Measurements from ENCODE around the gene MYL6.
"Not testable (repeated sequence)": the region's sequence is repeated elsewhere in the genome, so short reads cannot be mapped to it uniquely, and the experiment has no call there.

MYL6 gene

DNA sequence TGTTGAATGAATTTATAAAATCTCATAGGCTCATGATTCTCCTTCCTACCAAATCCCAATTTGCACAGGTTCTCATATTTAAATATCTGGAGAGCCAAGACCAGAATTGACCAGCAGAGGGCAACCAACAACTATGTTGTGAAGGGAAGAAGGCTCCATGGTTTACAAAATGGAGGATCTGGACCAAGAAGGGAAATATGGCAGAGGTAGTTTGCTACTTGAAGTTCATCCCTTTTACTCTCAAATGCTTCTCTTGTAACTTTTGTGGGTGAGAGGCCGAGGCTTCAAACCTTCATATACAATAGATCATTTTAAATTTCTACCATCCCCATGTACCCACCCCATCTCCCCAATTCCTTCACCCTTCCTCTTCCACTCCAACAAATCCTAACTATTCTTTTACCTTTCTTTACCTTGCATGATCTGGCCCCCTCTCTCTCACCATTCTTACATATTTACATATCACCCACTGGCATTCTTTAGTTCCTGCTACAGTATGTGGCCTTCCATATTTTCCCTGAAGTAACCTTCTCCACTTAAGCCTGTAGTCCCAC, 34.9 kb downstream of the MYL6 start:
- peak; percentile 93 for DNase-seq

DNA sequence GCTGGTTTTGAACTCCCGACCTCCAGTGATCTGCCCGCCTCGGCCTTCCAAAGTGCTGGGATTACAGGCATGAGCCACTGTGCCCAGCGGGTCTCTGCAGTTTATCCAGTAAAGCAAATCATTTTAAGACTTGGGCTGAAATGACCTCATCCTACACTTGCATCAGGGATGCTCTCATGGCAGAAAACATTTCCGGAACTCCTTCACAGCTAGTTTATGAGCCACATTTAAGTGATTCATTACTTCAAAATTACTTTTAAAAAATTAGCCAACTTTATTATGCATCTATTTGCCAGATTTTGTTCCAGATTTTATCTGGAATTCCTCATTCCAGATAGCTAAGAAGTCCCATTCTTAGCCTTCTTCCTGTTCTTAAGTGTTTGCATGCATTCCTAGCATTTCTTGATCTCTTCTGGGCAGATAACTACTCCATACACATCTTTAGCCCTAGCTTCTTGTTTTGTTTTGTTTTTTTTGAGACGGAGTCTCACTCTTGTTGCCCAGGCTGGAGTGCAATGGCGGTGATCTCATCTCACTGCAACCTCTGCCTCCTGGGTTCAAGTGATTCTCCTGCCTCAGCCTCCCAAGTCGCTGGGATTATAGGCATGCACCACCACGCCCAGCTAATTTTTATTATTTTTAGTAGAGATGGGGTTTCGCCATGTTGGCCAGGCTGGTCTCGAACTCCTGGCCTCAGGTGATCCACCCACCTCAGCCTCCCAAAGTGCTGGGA, 38.8 kb downstream of the MYL6 start:
- not testable (repeated sequence) for DNase-seq

DNA sequence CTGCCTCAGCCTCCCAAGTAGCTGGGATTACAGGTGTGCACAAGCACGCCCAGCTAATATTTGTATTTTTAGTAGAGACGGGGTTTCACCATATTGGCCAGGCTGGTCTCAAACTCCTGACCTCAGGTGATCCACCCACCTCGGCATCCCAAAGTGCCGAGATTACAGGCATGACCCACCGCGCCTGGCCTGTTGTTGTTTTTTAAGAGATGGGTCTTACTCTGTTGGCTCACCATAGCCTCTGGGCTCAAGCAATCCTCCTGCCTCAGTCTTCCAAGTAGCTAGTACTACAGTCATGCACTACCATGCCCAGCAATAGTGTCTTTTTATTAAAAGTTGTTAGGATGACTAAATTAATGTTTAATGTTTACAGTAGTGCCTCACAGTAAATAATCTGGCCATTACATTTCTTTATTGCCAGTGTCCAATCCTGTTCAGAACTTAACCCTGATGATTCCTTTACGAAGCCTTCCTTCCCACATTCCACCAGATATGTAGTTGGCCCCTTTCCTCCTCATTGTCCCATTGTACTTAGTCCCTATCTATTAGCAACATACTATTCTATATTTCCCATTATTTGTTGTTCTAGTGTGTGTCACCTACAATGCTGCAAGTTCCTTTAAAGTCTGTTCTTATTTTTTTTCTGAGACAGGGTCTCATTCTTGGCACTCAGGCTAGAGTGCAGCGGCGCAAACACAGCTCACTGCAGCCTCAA, 39.9 kb downstream of the MYL6 start:
- DNase-seq: no peak

DNA sequence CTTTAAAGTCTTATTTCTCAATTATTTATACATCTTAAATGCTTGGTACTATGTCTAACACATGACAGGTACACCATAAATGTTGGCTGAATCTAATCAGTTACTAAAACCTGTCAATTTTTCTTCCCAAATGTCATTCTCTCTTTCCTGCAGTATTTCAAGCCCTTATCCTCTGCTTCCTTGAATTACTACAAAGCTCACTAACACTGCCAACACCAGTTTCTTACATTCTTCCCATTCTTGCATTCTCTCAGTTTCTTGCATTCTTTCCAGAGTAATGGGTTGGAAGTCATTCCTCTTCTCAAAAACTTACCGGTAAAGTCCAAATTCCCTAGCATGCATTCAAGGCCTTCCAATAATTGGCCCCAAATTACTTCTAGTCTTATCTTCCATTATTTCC, 40.7 kb downstream of the MYL6 start:
- no peak for DNase-seq

DNA sequence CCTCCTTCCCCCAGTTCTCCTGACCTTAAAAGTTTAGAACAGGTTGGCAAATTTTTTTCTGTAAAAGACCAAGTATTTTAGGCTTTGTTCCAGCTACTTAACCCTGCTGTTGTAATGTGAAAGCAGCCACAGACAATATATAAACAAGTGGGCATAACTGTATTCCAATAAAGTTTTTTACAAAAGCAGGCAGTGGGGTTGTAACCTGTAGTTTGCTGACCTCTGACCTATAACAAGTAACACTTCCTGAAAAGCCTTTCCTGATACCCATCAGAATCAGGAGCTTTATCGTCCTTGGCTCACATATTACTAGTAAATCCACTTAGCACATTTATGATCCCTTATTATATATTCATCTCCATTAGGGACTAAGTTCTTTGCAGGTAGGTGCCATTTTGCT, 44.2 kb downstream of the MYL6 start:
- no peak for DNase-seq

DNA sequence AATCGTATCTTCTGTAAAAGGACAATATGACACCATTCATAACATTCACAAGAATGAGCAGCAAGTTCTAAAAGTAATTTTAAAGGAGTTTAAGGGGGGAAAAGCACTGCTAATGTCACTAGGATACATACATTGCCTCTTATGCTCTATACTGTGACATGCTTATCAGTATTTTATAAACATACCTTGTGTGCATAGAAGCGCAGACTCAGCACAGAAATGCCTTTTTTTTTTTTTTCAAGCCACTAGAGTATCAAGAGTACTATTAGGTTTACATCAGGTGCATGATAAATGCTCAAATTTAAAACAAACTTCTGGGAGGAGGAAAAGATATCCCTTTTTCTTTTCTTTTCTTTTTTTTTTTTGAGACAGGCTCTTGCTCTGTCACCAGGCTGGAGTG, 44.7 kb downstream of the MYL6 start:
- no peak for DNase-seq

DNA sequence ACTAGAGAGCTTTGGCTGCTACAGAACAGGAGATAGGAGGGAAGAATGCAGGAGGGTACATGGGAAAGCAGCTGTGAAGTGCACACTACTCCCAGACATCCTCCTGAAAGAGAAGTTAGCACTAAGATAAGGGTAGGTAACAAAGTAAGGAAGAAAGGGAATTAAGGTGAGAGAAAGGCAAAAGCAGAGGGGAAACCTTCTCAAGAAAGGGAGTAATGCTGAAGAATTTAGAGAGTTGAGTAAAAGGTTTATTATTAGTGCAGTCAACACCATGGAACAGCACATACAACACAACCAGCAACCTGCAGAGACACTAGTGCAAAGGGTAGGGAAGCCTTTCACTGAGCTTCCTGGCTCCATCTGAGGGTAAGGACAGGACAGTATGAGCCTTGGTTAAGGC, 46.1 kb downstream of the MYL6 start:
- no peak for DNase-seq

DNA sequence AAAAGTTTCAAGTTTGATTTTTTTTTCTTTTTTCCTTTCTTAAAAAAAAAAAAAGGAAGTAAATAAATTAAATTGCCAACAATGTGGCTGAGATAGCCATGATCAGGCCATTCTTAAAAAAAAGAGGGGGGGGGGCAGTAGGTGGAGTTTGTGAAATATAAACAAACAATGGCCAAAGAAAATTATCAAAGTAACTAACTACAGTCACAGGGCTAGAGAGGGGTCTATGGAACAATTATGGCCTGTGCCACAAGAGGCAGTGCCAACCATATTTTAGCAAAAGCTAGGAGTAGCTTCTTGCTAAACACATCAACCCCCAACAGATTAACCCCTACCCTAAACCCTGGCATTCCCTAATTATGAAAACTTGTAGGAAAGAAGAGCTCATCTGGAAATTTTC, 47.3 kb downstream of the MYL6 start:
- no peak for DNase-seq

DNA sequence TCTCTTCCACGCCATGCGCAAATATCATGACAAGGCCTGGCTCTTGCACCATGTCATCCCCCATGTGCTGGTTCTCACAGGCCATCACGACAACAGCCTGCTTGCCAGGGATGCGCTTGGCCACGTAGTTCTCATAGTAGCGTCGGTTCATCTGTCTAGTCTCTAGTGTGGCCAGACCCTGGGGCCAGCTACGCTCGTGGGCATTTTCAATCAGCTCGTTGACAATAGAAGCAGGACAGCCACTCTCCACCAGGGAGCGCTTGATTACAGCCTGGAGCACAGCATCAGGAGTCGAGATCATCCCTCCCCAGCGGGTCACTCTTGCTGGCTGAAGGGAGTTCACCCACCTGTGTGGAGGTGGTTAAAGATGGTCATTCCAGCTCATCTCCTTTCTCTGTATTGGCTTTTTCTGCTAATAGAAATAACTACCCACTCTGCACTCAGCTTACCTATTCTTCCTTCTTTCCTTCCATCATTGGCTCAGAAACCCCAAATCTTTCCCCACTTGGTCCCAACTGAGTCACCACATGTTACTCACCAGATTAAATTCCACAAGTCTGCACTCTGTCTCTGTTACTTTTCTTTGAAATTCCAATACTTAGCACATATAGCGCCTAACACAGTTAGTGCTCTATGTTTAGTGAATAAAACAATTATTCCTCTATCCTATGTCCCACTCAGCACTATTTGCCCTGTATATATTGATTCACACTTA, 48.5 kb downstream of the MYL6 start:
- peak; percentile 56 for DNase-seq

DNA sequence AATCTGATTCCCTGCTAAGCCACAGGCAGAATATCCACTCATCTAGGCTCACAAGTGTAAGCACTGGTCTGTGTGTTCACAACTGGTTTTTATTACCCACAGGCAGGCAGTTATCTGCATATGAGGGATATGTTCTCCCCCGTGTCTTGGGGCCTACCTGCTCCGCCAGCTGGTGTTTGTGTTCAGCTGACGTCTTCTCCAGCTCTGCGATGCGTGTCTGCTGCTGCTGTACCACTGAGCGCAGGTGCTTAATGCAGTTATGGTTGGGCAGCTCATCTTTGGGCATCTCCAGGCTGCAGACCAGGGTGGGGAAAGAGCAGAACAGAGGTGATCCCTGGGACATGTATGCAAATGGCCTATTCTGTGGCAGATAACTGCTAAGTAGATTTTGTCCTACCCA, 49.8 kb downstream of the MYL6 start:
- DNase-seq: no peak

Data from NCI-H146 (cell line).